Measurements from ENCODE around the gene CDC42BPG.

CDC42BPG gene

GRCh38 chr11:64888406-64888728 is 43.9 kb upstream of the CDC42BPG start:
- peak overlapping the region; percentile 83 for H4K8ac ChIP-seq (ENCODE audit: low read depth, low read length)
- peaks cover 6% of the 10 kb centered on the region for H3K79me1 ChIP-seq (ENCODE audit: low read length)
- no peak overlapping the region for H3K18ac ChIP-seq (ENCODE audit: low read length)
- no peaks in the 10 kb centered on the region for H3K36me3 ChIP-seq (ENCODE audit: control insufficient read depth in 1 of 2, insufficient read depth in 2 of 2, low read length in 2 of 2)
- H3K4me1 ChIP-seq (ENCODE audit: control insufficient read depth in 1 of 2, insufficient read depth in 2 of 2, low read length in 2 of 2): peaks cover 7 to 9% of the 10 kb centered on the region in 2 experiments
- peak overlapping the region; percentile 34 for H3K4me2 ChIP-seq (ENCODE audit: low read length)
- peak overlapping the region; percentile 59 for H4K91ac ChIP-seq (ENCODE audit: low read depth, low read length)
- no peak overlapping the region for H3K14ac ChIP-seq (ENCODE audit: low read length)
- peak overlapping the region; percentile 94 for H2AFZ ChIP-seq (ENCODE audit: insufficient read depth, low read length, poor library complexity)
- no peak overlapping the region for H2BK12ac ChIP-seq (ENCODE audit: low read length)
- H3K23ac ChIP-seq (ENCODE audit: low read length): no peak overlapping the region
- H3K4ac ChIP-seq (ENCODE audit: low read depth, low read length): no peak overlapping the region
- no peak overlapping the region for H2BK120ac ChIP-seq (ENCODE audit: insufficient read depth, low read length, poor library complexity)
- WGBS (ENCODE audit: extremely low coverage, insufficient coverage, insufficient read length): no CpG with 5 or more reads among the region's 8 CpGs
- no peak overlapping the region for H3K4me3 ChIP-seq (ENCODE audit: low read depth, low read length)
- H3K27me3 ChIP-seq (ENCODE audit: insufficient read depth, low read length): no peaks in the 10 kb centered on the region
- H3K79me2 ChIP-seq (ENCODE audit: control insufficient read depth, insufficient read depth, low read length, poor library complexity): no peaks in the 10 kb centered on the region
- no peak overlapping the region for H3K9ac ChIP-seq (ENCODE audit: low read length)
- H2AK5ac ChIP-seq (ENCODE audit: low read length): no peak overlapping the region
- H3K9me3 ChIP-seq (ENCODE audit: insufficient read depth, low read depth, low read length): no peaks in the 10 kb centered on the region
- no peak for DNase-seq
- H3K27ac ChIP-seq (ENCODE audit: low read depth, low read length): no peak overlapping the region
- H2BK5ac ChIP-seq (ENCODE audit: low read depth, low read length, poor library complexity): no peak overlapping the region
- no peak overlapping the region for H4K12ac ChIP-seq (ENCODE audit: low read depth, low read length)

- no peak overlapping the region for H3K23ac ChIP-seq (ENCODE audit: low read length)
- peaks cover 7 to 9% of the 10 kb centered on the region in 2 experiments for H3K4me1 ChIP-seq (ENCODE audit: control insufficient read depth in 1 of 2, insufficient read depth in 2 of 2, low read length in 2 of 2)
- peak; percentile 59 to 81 for DNase-seq
- no peak overlapping the region for H3K4me3 ChIP-seq (ENCODE audit: low read depth, low read length)
- H3K27ac ChIP-seq (ENCODE audit: low read depth, low read length): no peak overlapping the region
- H3K18ac ChIP-seq (ENCODE audit: low read length): peak overlapping the region; percentile 45
- H2AK5ac ChIP-seq (ENCODE audit: low read length): no peak overlapping the region
- H2BK12ac ChIP-seq (ENCODE audit: low read length): peak overlapping the region; percentile 29
- peak overlapping the region; percentile 69 for H3K14ac ChIP-seq (ENCODE audit: low read length)
- peak overlapping the region; percentile 77 for H2BK120ac ChIP-seq (ENCODE audit: insufficient read depth, low read length, poor library complexity)
- peaks cover 6% of the 10 kb centered on the region for H3K79me1 ChIP-seq (ENCODE audit: low read length)
- H3K4me2 ChIP-seq (ENCODE audit: low read length): peak overlapping the region; percentile 54
- H3K27me3 ChIP-seq (ENCODE audit: insufficient read depth, low read length): no peaks in the 10 kb centered on the region
- H3K9me3 ChIP-seq (ENCODE audit: insufficient read depth, low read depth, low read length): no peaks in the 10 kb centered on the region
- H2AFZ ChIP-seq (ENCODE audit: insufficient read depth, low read length, poor library complexity): peak overlapping the region; percentile 94
- H3K9ac ChIP-seq (ENCODE audit: low read length): no peak overlapping the region
- peak overlapping the region; percentile 76 for H4K12ac ChIP-seq (ENCODE audit: low read depth, low read length)
- H3K36me3 ChIP-seq (ENCODE audit: control insufficient read depth in 1 of 2, insufficient read depth in 2 of 2, low read length in 2 of 2): no peaks in the 10 kb centered on the region
- peak overlapping the region; percentile 60 for H4K91ac ChIP-seq (ENCODE audit: low read depth, low read length)
- peak overlapping the region; percentile 22 for H3K4ac ChIP-seq (ENCODE audit: low read depth, low read length)
- WGBS (ENCODE audit: extremely low coverage, insufficient coverage, insufficient read length): no CpG with 5 or more reads among the region's 34 CpGs
- peak overlapping the region; percentile 24 for H2BK5ac ChIP-seq (ENCODE audit: low read depth, low read length, poor library complexity)
- peak overlapping the region; percentile 90 for H4K8ac ChIP-seq (ENCODE audit: low read depth, low read length)
- H3K79me2 ChIP-seq (ENCODE audit: control insufficient read depth, insufficient read depth, low read length, poor library complexity): no peaks in the 10 kb centered on the region
Observed at GRCh38 chr11:64887757-64888405, 43.4 kb upstream of the CDC42BPG start.

DNA sequence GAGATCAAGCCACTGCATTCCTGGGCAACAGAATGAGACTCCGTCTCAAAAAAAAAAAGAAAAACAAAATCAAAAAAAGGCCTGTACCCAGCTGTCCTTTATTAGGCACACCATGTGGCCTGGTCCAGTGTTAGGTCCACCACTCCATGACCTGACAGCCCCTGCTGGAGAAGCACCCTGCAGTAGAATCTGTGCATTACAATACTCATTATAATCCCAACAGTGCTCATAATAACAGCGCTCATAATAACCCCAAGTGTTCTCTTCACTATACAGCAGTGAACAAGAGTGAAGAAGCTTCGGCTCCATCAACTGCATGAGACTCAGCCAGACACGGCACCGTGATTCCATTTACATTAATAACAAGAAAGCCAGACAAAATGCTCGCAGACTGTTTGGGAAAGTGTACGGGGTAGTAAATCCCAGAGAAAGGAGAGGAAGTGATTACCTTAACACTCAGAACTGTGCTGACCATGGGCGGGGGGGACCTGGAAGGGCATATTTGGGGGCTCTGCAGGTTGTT is 42.8 kb upstream of the CDC42BPG start:
- peaks cover 7 to 9% of the 10 kb centered on the region in 2 experiments for H3K4me1 ChIP-seq (ENCODE audit: control insufficient read depth in 1 of 2, insufficient read depth in 2 of 2, low read length in 2 of 2)
- peak overlapping the region; percentile 54 for H3K4me2 ChIP-seq (ENCODE audit: low read length)
- no peak overlapping the region for H2BK5ac ChIP-seq (ENCODE audit: low read depth, low read length, poor library complexity)
- no peak overlapping the region for H2BK12ac ChIP-seq (ENCODE audit: low read length)
- peak overlapping the region; percentile 88 for H2AFZ ChIP-seq (ENCODE audit: insufficient read depth, low read length, poor library complexity)
- H3K18ac ChIP-seq (ENCODE audit: low read length): no peak overlapping the region
- H3K23ac ChIP-seq (ENCODE audit: low read length): no peak overlapping the region
- no peaks in the 10 kb centered on the region for H3K79me2 ChIP-seq (ENCODE audit: control insufficient read depth, insufficient read depth, low read length, poor library complexity)
- no peak overlapping the region for H2AK5ac ChIP-seq (ENCODE audit: low read length)
- no peak overlapping the region for H3K14ac ChIP-seq (ENCODE audit: low read length)
- H3K9ac ChIP-seq (ENCODE audit: low read length): no peak overlapping the region
- H3K79me1 ChIP-seq (ENCODE audit: low read length): peaks cover 6% of the 10 kb centered on the region
- H4K12ac ChIP-seq (ENCODE audit: low read depth, low read length): no peak overlapping the region
- DNase-seq: no peak
- no peaks in the 10 kb centered on the region for H3K9me3 ChIP-seq (ENCODE audit: insufficient read depth, low read depth, low read length)
- H3K27me3 ChIP-seq (ENCODE audit: insufficient read depth, low read length): no peaks in the 10 kb centered on the region
- no peaks in the 10 kb centered on the region for H3K36me3 ChIP-seq (ENCODE audit: control insufficient read depth in 1 of 2, insufficient read depth in 2 of 2, low read length in 2 of 2)
- H4K8ac ChIP-seq (ENCODE audit: low read depth, low read length): peak overlapping the region; percentile 90
- peak overlapping the region; percentile 77 for H2BK120ac ChIP-seq (ENCODE audit: insufficient read depth, low read length, poor library complexity)
- H3K4me3 ChIP-seq (ENCODE audit: low read depth, low read length): no peak overlapping the region
- H3K4ac ChIP-seq (ENCODE audit: low read depth, low read length): no peak overlapping the region
- H3K27ac ChIP-seq (ENCODE audit: low read depth, low read length): no peak overlapping the region
- H4K91ac ChIP-seq (ENCODE audit: low read depth, low read length): peak overlapping the region; percentile 60
- no CpG with 5 or more reads among the region's 8 CpGs for WGBS (ENCODE audit: extremely low coverage, insufficient coverage, insufficient read length)

GRCh38 chr11:64885367-64886286 is 41.2 kb upstream of the CDC42BPG start:
- Histone ChIP-seq H2BK120ac (ENCODE audit: insufficient read depth, low read length, poor library complexity) (no peak overlapping the region), H2AFZ (ENCODE audit: insufficient read depth, low read length, poor library complexity) (no peak overlapping the region), H2AK5ac (ENCODE audit: low read length) (no peak overlapping the region), H3K4ac (ENCODE audit: low read depth, low read length) (no peak overlapping the region), H3K9ac (ENCODE audit: low read length) (no peak overlapping the region), H3K27ac (ENCODE audit: low read depth, low read length) (no peak overlapping the region), H4K91ac (ENCODE audit: low read depth, low read length) (no peak overlapping the region), H3K79me1 (ENCODE audit: low read length) (peaks cover 6% of the 10 kb centered on the region), H3K18ac (ENCODE audit: low read length) (no peak overlapping the region), H3K27me3 (ENCODE audit: insufficient read depth, low read length) (no peaks in the 10 kb centered on the region), H3K14ac (ENCODE audit: low read length) (no peak overlapping the region), H2BK5ac (ENCODE audit: low read depth, low read length, poor library complexity) (no peak overlapping the region), H3K36me3 (ENCODE audit: control insufficient read depth in 1 of 2, insufficient read depth in 2 of 2, low read length in 2 of 2) (no peaks in the 10 kb centered on the region), H3K9me3 (ENCODE audit: insufficient read depth, low read depth, low read length) (no peaks in the 10 kb centered on the region), H3K4me3 (ENCODE audit: low read depth, low read length) (no peak overlapping the region), H3K23ac (ENCODE audit: low read length) (no peak overlapping the region), H4K12ac (ENCODE audit: low read depth, low read length) (no peak overlapping the region), H3K79me2 (ENCODE audit: control insufficient read depth, insufficient read depth, low read length, poor library complexity) (no peaks in the 10 kb centered on the region), H4K8ac (ENCODE audit: low read depth, low read length) (no peak overlapping the region), H3K4me2 (ENCODE audit: low read length) (no peak overlapping the region), H3K4me1 (ENCODE audit: control insufficient read depth in 1 of 2, insufficient read depth in 2 of 2, low read length in 2 of 2) (peaks cover 7 to 9% of the 10 kb centered on the region in 2 experiments), H2BK12ac (ENCODE audit: low read length) (no peak overlapping the region)
- DNase-seq: peak; percentile 66 to 95
- WGBS (ENCODE audit: extremely low coverage, insufficient coverage, insufficient read length): no CpG with 5 or more reads among the region's 15 CpGs
